CD4-positive, alpha-beta T cell treated with Interleukin-4 for 4 hours (primary cell): ENCODE measurements around the gene APOL1.
A peak's percentile ranks its signal among the peaks of the same experiment; 100 is the strongest.
"Not testable (repeated sequence)": the region's sequence is repeated elsewhere in the genome, so short reads cannot be mapped to it uniquely, and the experiment has no call there.

Experiments
- DNase-seq: peaks from one replicate; pipeline ENCODE4 v3.0.0-alpha.2; 2020

APOL1 gene

GRCh38 chr22:36252754-36253522 is at the start of gene APOL1:
TSS of gene APOL1 (plus strand) at chr22:36253133. CDS start at chr22:36254956, 1,823 bp downstream.
- DNase-seq = peak; percentile 74

GRCh38 chr22:36203441-36203840 is 49.5 kb upstream of the APOL1 start:
- not testable (repeated sequence) for DNase-seq

GRCh38 chr22:36204001-36204631 is 48.8 kb upstream of the APOL1 start:
- no peak for DNase-seq

GRCh38 chr22:36204632-36205015 is 48.3 kb upstream of the APOL1 start:
- DNase-seq = no peak

GRCh38 chr22:36205573-36205972 is 47.4 kb upstream of the APOL1 start:
- not testable (repeated sequence) for DNase-seq

GRCh38 chr22:36206255-36206654 is 46.7 kb upstream of the APOL1 start:
- DNase-seq = no peak

GRCh38 chr22:36208162-36208765 is 44.7 kb upstream of the APOL1 start:
- no peak for DNase-seq

- no peak for DNase-seq
These were observed 44.0 kb upstream of the APOL1 start for GRCh38 chr22:36208914-36209313.

- DNase-seq = not testable (repeated sequence)
These were observed 43.4 kb upstream of the APOL1 start for GRCh38 chr22:36209488-36209908.

GRCh38 chr22:36210224-36210623 is 42.7 kb upstream of the APOL1 start:
- no peak for DNase-seq

GRCh38 chr22:36211237-36211861 is 41.6 kb upstream of the APOL1 start:
- DNase-seq = no peak

- DNase-seq = no peak
These were observed 40.0 kb upstream of the APOL1 start for GRCh38 chr22:36212901-36213300.

GRCh38 chr22:36213586-36213985 is 39.3 kb upstream of the APOL1 start:
- no peak for DNase-seq

- DNase-seq = no peak
These were observed 37.0 kb upstream of the APOL1 start for GRCh38 chr22:36215981-36216380.

GRCh38 chr22:36218648-36219193 is 34.2 kb upstream of the APOL1 start:
- no peak for DNase-seq

- DNase-seq = no peak
These were observed 32.4 kb upstream of the APOL1 start for GRCh38 chr22:36220451-36220921.

- peak; percentile 39 for DNase-seq
These were observed 30.9 kb upstream of the APOL1 start for GRCh38 chr22:36221799-36222751.

GRCh38 chr22:36222887-36223450 is 30.0 kb upstream of the APOL1 start:
- no peak for DNase-seq

GRCh38 chr22:36223504-36223903 is 29.4 kb upstream of the APOL1 start:
- no peak for DNase-seq

GRCh38 chr22:36224245-36224644 is 28.7 kb upstream of the APOL1 start:
- DNase-seq = no peak

- no peak for DNase-seq
These were observed 27.5 kb upstream of the APOL1 start for GRCh38 chr22:36225333-36225922.
